Measurements from ENCODE around the gene SBF1. TPM values are rescaled to one million over a fixed set of nuclear protein-coding genes. Genes with fewer than 3 reads are reported as not detected.
"Not testable (repeated sequence)": the region's sequence is repeated elsewhere in the genome, so short reads cannot be mapped to it uniquely, and the experiment has no call there.

The SBF1 gene
- total RNA-seq, 4 donors from 2014 or later: 63.7 to 122 (median 64.4) TPM

DNA sequence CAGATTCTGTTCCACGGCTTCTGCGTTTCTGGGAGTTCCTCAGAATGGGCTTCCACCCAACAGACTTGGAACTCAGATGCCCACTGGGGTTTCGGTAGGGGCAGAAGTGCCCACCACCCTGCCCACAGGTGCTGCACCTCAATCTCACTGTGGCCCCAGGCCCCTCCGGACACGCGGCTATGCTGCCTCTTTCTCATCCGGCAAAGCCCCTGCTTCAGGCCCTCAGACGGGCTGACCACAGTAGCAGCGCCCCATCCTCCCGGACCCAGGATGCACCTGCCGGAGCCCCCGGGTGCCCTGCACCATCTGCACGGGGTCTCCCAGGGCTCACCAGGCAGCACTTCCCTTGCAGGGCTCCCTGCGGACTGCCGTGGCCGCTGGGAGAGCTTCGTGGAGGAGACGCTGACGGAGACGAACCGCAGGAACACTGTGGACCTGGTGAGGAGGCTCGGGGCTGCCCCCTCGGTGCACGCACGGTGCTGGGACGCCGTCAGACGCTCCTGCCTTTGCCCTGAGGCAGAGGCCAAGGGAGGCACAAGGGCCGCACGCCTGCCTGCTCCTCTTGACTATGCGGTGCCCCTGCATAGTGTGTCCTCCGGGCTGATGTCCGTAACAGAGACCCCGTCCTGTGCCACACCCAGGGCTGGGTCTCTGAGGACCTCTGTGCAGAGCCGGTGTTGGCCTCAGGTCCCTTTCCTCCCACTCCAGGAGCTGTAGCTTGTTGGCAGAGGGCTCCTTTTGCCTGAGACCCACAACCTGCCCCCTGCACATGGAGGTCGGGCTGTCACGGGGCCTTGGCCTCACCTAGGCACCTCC lies 38.6 kb downstream of the SBF1 start:
- no peak overlapping the region for H3K27ac ChIP-seq
- ATAC-seq: no peak
- H3K4me1 ChIP-seq: no peaks in the 10 kb centered on the region
- no peaks in the 10 kb centered on the region for H3K9me3 ChIP-seq
- peaks cover 0 to 86% of the 10 kb centered on the region in 2 donors for H3K36me3 ChIP-seq
- TF ChIP-seq EP300 (IDR thresholded peaks at IDR 0.05): no peak
- TF ChIP-seq POLR2A (IDR thresholded peaks at IDR 0.05): no peak
- no peak for TF ChIP-seq CTCF (IDR thresholded peaks at IDR 0.05)
- no peak for TF ChIP-seq POLR2AphosphoS5 (IDR thresholded peaks at IDR 0.05)
- no peaks in the 10 kb centered on the region for H3K27me3 ChIP-seq
- no peak overlapping the region for H3K4me3 ChIP-seq
- no CpG with 5 or more reads among the region's 37 CpGs for WGBS, 2 donors (ENCODE audit: low coverage in 1 of 2)

DNA sequence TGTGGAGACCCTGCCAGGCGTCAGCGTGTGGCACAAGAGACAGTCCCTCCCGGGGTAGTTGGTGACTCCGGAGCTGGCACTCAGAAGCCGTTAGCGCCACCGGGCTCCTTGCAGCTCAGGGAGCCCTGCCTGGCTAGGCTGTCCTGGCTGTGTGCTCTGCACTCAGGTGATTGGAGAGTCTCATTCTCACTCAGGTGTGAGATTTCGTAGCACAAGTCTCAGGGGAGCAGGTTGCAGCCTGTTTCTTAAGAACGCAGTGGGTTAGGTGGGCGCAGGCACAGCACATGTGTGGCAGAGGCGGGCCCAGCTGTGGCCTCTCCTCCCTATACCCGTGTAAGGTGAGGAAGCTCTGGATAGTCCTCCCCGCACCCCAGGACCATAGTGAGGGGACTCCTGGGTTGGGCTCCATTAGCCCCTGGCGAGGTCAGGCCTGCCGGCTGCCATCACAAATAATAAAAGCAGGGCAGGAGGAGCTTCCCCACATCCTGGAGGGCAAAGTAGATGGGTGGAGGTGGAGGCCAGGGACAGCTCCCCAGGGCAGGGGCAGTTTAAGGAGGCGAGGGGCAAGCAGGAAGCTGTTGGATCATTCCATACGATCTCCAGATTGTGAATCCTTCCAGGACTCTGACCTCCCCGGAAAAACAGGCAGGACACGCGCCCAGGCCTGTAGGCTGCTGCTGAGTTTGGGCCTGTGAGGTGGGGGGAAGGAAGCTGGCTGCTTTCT lies 39.4 kb downstream of the SBF1 start:
- H3K27ac ChIP-seq: no peak overlapping the region
- no peak overlapping the region for H3K4me3 ChIP-seq
- no peaks in the 10 kb centered on the region for H3K9me3 ChIP-seq
- TF ChIP-seq CTCF (IDR thresholded peaks at IDR 0.05): no peak
- TF ChIP-seq POLR2AphosphoS5 (IDR thresholded peaks at IDR 0.05): no peak
- no peak for TF ChIP-seq POLR2A (IDR thresholded peaks at IDR 0.05)
- TF ChIP-seq EP300 (IDR thresholded peaks at IDR 0.05): no peak
- no peaks in the 10 kb centered on the region for H3K27me3 ChIP-seq
- no peaks in the 10 kb centered on the region for H3K4me1 ChIP-seq
- 40% methylated on average over 1 of the region's 20 CpGs; no CpG with 5 or more reads in 1 of the 2 donors for WGBS, 2 donors (ENCODE audit: low coverage in 1 of 2)
- H3K36me3 ChIP-seq: peaks cover 0 to 86% of the 10 kb centered on the region in 2 donors
- no peak for ATAC-seq

DNA sequence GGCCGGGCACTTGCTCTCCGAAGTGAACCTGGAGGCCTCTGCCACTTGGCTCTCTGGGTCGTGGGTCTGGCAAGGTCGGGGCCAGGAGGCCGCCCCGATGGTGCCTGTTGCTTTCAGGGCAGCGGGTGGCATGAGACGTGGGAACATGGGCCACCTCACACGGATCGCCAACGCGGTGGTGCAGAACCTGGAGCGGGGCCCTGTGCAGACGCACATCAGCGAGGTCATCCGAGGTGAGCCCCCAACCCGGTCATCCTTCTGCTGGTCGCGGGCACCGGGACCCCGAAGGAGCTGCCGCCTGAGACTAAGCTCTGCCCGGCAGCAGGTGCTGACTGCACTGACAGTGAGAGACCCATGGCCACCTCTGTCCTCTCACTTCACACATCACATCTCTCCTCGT lies 40.0 kb downstream of the SBF1 start:
- H3K27ac ChIP-seq: no peak overlapping the region
- WGBS, 2 donors (ENCODE audit: low coverage in 1 of 2): no CpG with 5 or more reads among the region's 24 CpGs
- no peak overlapping the region for H3K4me3 ChIP-seq

DNA sequence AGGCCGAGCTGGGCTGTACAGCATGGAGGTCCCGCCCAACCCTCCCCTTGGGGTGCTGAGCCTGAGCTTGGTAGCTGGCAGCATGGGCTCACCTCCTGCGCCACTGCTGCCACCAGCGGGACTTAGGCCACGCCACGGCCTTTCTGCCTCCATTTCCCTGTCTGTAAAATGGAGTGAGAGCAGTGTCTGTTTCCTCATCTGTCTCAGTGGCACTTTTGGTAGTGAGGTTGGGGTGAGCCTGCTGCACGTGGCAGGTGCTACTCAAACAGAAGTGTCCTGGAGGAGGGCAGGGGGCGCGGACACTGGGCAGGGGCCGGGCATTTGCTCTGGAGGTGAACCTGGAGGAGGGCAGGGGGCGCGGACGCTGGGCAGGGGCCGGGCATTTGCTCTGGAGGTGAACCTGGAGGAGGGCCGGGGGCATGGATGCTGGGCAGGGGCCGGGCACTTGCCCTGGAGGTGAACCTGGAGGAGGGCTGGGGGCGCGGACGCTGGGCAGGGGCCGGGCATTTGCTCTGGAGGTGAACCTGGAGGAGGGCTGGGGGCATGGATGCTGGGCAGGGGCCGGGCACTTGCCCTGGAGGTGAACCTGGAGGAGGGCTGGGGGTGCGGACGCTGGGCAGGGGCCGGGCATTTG lies 41.8 kb downstream of the SBF1 start:
- peaks cover 0 to 83% of the 10 kb centered on the region in 2 donors for H3K36me3 ChIP-seq
- no CpG with 5 or more reads among the region's 24 CpGs for WGBS, 2 donors (ENCODE audit: low coverage in 1 of 2)
- H3K27me3 ChIP-seq, H3K4me3 ChIP-seq, H3K4me1 ChIP-seq, H3K27ac ChIP-seq, ATAC-seq, H3K9me3 ChIP-seq: not testable (repeated sequence)

More for the DNA sequence above, 40.0 kb downstream of the SBF1 start:
- no peak for TF ChIP-seq POLR2AphosphoS5 (IDR thresholded peaks at IDR 0.05)
- no peak for TF ChIP-seq POLR2A (IDR thresholded peaks at IDR 0.05)
- TF ChIP-seq CTCF (IDR thresholded peaks at IDR 0.05): no peak
- TF ChIP-seq EP300 (IDR thresholded peaks at IDR 0.05): no peak
- Histone ChIP-seq H3K27me3 (no peaks in the 10 kb centered on the region), H3K4me1 (no peaks in the 10 kb centered on the region), H3K9me3 (no peaks in the 10 kb centered on the region), H3K36me3 (peaks cover 0 to 86% of the 10 kb centered on the region in 2 donors)
- no peak for ATAC-seq

DNA sequence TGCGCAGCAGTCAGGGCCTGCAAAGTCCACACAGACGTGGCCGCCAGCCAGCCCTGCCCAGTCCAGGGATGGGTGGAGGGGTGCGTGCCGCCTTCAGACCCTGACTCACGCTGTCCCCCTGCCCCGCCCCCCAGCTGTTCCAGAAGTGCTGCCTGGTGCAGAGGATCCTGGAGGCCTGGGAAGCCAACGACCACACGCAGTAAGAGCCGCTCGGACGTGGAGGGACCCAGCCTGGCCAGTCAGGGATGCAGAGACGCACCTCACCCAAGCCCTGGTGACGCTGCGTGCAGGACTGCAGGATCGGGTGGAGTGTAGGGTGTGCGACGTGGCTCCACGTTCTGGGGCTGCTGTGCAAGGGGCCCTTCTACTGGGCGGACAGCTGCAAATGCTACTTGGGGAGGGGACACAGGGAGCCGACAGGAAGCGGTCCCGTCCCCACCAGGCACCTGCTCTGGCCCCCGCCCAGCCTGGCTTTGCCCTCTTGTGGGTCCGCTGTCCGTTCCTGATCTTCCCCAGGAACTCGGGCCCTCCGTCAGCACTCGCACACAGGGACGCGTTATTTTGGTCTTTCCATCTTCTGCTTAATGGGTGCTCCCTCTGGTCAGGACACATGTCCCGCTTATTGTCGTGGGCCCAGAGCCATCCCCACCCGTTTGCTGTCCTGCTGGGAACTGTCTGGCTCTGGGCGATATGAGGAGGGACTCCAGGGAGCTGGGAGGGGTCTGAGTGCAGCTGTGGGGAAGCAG lies 42.5 kb downstream of the SBF1 start:
- 81 to 93% methylated on average over 3 to 4 of the region's 35 CpGs for WGBS, 2 donors (ENCODE audit: low coverage in 1 of 2)
- Histone ChIP-seq H3K4me3 (no peak overlapping the region), H3K27ac (no peak overlapping the region), H3K4me1 (no peaks in the 10 kb centered on the region), H3K36me3 (peaks cover 0 to 83% of the 10 kb centered on the region in 2 donors), H3K9me3 (no peaks in the 10 kb centered on the region), H3K27me3 (no peaks in the 10 kb centered on the region)
- TF ChIP-seq CTCF (IDR thresholded peaks at IDR 0.05): no peak
- no peak for TF ChIP-seq EP300 (IDR thresholded peaks at IDR 0.05)
- no peak for TF ChIP-seq POLR2AphosphoS5 (IDR thresholded peaks at IDR 0.05)
- TF ChIP-seq POLR2A (IDR thresholded peaks at IDR 0.05): no peak
- ATAC-seq: no peak

Data from gastroesophageal sphincter (tissue), 4 donors.